ENCODE measurements around the gene MEF2C. TPM values are rescaled to one million over a fixed set of nuclear protein-coding genes. Genes with fewer than 3 reads are reported as not detected.
A peak's percentile ranks its signal among the peaks of the same experiment; 100 is the strongest.

The MEF2C gene
- total and polyA plus RNA-seq, 2 experiments from 2014 or later, result 0.97 to 1.6 TPM

DNA sequence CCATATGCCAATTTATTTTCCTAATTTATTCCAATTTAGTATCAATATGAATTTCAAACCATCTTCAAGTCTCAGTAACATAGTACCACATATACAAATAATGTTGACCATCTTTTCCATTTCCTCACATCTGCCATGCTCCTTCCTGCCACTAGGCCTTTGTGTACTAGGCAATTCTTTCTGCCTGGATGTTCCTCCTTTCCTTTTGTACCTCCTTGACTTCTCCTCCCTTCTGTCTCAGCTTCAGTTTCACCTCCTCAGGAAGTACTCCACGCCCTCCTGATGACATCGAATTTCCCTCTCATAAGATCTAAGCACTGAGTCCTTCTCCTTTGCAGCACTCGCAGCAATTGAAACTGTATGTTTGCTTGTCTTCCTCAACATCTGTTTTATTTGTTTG lies 53.9 kb downstream of the MEF2C start (continued):
- TF ChIP-seq, protein P1, sequence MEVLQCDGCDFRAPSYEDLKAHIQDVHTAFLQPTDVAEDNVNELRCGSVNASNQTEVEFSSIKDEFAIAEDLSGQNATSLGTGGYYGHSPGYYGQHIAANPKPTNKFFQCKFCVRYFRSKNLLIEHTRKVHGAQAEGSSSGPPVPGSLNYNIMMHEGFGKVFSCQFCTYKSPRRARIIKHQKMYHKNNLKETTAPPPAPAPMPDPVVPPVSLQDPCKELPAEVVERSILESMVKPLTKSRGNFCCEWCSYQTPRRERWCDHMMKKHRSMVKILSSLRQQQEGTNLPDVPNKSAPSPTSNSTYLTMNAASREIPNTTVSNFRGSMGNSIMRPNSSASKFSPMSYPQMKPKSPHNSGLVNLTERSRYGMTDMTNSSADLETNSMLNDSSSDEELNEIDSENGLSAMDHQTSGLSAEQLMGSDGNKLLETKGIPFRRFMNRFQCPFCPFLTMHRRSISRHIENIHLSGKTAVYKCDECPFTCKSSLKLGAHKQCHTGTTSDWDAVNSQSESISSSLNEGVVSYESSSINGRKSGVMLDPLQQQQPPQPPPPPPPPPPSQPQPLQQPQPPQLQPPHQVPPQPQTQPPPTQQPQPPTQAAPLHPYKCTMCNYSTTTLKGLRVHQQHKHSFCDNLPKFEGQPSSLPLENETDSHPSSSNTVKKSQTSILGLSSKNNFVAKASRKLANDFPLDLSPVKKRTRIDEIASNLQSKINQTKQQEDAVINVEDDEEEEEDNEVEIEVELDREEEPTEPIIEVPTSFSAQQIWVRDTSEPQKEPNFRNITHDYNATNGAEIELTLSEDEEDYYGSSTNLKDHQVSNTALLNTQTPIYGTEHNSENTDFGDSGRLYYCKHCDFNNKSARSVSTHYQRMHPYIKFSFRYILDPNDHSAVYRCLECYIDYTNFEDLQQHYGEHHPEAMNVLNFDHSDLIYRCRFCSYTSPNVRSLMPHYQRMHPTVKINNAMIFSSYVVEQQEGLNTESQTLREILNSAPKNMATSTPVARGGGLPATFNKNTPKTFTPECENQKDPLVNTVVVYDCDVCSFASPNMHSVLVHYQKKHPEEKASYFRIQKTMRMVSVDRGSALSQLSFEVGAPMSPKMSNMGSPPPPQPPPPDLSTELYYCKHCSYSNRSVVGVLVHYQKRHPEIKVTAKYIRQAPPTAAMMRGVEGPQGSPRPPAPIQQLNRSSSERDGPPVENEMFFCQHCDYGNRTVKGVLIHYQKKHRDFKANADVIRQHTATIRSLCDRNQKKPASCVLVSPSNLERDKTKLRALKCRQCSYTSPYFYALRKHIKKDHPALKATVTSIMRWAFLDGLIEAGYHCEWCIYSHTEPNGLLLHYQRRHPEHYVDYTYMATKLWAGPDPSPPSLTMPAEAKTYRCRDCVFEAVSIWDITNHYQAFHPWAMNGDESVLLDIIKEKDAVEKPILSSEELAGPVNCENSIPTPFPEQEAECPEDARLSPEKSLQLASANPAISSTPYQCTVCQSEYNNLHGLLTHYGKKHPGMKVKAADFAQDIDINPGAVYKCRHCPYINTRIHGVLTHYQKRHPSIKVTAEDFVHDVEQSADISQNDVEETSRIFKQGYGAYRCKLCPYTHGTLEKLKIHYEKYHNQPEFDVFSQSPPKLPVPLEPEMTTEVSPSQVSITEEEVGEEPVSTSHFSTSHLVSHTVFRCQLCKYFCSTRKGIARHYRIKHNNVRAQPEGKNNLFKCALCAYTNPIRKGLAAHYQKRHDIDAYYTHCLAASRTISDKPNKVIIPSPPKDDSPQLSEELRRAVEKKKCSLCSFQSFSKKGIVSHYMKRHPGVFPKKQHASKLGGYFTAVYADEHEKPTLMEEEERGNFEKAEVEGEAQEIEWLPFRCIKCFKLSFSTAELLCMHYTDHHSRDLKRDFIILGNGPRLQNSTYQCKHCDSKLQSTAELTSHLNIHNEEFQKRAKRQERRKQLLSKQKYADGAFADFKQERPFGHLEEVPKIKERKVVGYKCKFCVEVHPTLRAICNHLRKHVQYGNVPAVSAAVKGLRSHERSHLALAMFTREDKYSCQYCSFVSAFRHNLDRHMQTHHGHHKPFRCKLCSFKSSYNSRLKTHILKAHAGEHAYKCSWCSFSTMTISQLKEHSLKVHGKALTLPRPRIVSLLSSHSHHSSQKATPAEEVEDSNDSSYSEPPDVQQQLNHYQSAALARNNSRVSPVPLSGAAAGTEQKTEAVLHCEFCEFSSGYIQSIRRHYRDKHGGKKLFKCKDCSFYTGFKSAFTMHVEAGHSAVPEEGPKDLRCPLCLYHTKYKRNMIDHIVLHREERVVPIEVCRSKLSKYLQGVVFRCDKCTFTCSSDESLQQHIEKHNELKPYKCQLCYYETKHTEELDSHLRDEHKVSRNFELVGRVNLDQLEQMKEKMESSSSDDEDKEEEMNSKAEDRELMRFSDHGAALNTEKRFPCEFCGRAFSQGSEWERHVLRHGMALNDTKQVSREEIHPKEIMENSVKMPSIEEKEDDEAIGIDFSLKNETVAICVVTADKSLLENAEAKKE (CRISPR knock-in tag; IDR thresholded peaks at IDR 0.05), result peak; percentile 65; the same call in 1 of the 2 replicates

DNA sequence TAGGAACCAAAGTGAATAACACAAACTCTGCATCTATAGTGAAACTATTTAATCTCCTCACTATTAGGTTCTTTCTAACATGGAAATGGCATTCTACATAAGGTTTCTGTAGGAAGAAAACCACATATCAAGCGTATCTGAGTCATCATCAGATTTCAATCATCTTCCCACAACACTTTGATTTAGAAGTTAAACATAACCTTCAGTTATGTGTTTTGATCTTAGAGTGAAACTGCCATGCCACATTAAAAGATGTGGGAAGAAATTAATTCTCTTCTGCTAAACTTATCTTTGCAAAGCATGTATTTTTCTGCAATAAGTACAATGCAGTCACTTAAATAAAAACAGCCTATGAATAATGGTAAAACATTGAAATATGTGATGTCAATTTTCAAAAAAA lies 55.0 kb downstream of the MEF2C start:
- no peaks in the 10 kb centered on the region for H3K27me3 ChIP-seq (ENCODE audit: insufficient read depth)
- no peaks in the 10 kb centered on the region for H3K79me2 ChIP-seq (replicated peaks; ENCODE audit: insufficient read depth)
- peaks cover 33% of the 10 kb centered on the region for H3K4me1 ChIP-seq (ENCODE audit: insufficient read depth)
- H3K4me3 Mint-ChIP-seq, result no peak overlapping the region
- H4K20me1 ChIP-seq (replicated peaks; ENCODE audit: insufficient read depth), result no peaks in the 10 kb centered on the region
- ATAC-seq, result no peak
- no peak overlapping the region for H3K4me2 ChIP-seq
- no peak overlapping the region for H3K4me3 ChIP-seq
- DNase-seq (ENCODE audit: low spot score), result no peak
- no peaks in the 10 kb centered on the region for H3K36me3 Mint-ChIP-seq (ENCODE audit: low read depth)
- peaks cover 2% of the 10 kb centered on the region for H3K27me3 Mint-ChIP-seq (ENCODE audit: insufficient read depth, low read depth, poor library complexity)
- H3F3A ChIP-seq (replicated peaks; ENCODE audit: low read depth), result no peaks in the 10 kb centered on the region
- no peaks in the 10 kb centered on the region for H3K9me2 ChIP-seq (ENCODE audit: insufficient read depth)
- H3K4me1 Mint-ChIP-seq, result peaks cover 36% of the 10 kb centered on the region
- H3K27ac Mint-ChIP-seq, result no peak overlapping the region
- H2AFZ ChIP-seq, result no peak overlapping the region
- H3K27ac ChIP-seq (ENCODE audit: low read depth), result no peak overlapping the region
- H3K9me3 Mint-ChIP-seq, result no peaks in the 10 kb centered on the region
- H3K36me3 ChIP-seq (ENCODE audit: insufficient read depth), result no peaks in the 10 kb centered on the region
- no peak for TF ChIP-seq ZNF331 (CRISPR knock-in tag; IDR thresholded peaks at IDR 0.05; ENCODE audit: low read depth)
- TF ChIP-seq ZNF114 (CRISPR knock-in tag; IDR thresholded peaks at IDR 0.05), result no peak
- no peak for TF ChIP-seq NANOG (IDR thresholded peaks at IDR 0.05; ENCODE audit: borderline replicate concordance)
- TF ChIP-seq, protein P1 (CRISPR knock-in tag; IDR thresholded peaks at IDR 0.05), result no peak
- TF ChIP-seq EZH2phosphoT487 (IDR thresholded peaks at IDR 0.05; ENCODE audit: unreplicated experiment), result no peak
- TF ChIP-seq POLR2AphosphoS5 (IDR thresholded peaks at IDR 0.05; ENCODE audit: low read depth), result no peak
- no peak for TF ChIP-seq CREB1 (CRISPR knock-in tag; IDR thresholded peaks at IDR 0.05; ENCODE audit: low read depth)
- TF ChIP-seq, protein P2, sequence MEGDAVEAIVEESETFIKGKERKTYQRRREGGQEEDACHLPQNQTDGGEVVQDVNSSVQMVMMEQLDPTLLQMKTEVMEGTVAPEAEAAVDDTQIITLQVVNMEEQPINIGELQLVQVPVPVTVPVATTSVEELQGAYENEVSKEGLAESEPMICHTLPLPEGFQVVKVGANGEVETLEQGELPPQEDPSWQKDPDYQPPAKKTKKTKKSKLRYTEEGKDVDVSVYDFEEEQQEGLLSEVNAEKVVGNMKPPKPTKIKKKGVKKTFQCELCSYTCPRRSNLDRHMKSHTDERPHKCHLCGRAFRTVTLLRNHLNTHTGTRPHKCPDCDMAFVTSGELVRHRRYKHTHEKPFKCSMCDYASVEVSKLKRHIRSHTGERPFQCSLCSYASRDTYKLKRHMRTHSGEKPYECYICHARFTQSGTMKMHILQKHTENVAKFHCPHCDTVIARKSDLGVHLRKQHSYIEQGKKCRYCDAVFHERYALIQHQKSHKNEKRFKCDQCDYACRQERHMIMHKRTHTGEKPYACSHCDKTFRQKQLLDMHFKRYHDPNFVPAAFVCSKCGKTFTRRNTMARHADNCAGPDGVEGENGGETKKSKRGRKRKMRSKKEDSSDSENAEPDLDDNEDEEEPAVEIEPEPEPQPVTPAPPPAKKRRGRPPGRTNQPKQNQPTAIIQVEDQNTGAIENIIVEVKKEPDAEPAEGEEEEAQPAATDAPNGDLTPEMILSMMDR (conservative IDR thresholded peaks at IDR 0.05; ENCODE audit: low read depth in 2 of 2), result no peak
- no peak for TF ChIP-seq STAT1 (IDR thresholded peaks at IDR 0.05; ENCODE audit: unreplicated experiment)
